ENCODE data around the gene IGHMBP2. TPM values are rescaled to one million over a fixed set of nuclear protein-coding genes. Genes with fewer than 3 reads are reported as not detected.
"Not testable (repeated sequence)": the region's sequence is repeated elsewhere in the genome, so short reads cannot be mapped to it uniquely, and the experiment has no call there.

Gene IGHMBP2
- total RNA-seq, 3 donors from 2014 or later = 9.8 to 18.4 (median 13.6) TPM

GRCh38 chr11:68970921-68971636, 67.4 kb downstream of the IGHMBP2 start:
- H3K36me3 ChIP-seq = no peaks in the 10 kb centered on the region
- no peak for TF ChIP-seq POLR2A (IDR thresholded peaks at IDR 0.05)
- no peak for TF ChIP-seq POLR2AphosphoS5 (IDR thresholded peaks at IDR 0.05)
- TF ChIP-seq CTCF (IDR thresholded peaks at IDR 0.05) = no peak
- H3K27me3 ChIP-seq = no peaks in the 10 kb centered on the region
- intact Hi-C loops (cut with DNase I; ENCODE audit: low total_unique reads) = no loop called here
- DNase-seq (ENCODE audit: low spot score in 2 of 2) = peak in 1 of 2 donors; percentile 22
- no peak overlapping the region for H3K27ac ChIP-seq
- H3K9me3 ChIP-seq = no peaks in the 10 kb centered on the region
- no peaks in the 10 kb centered on the region for H3K4me1 ChIP-seq
- no peak overlapping the region for H3K4me3 ChIP-seq

- no peaks in the 10 kb centered on the region for H3K36me3 ChIP-seq
- H3K9me3 ChIP-seq = no peaks in the 10 kb centered on the region
- intact Hi-C loops (cut with DNase I; ENCODE audit: low total_unique reads) = no loop called here
- no peak overlapping the region for H3K4me3 ChIP-seq
- no peak overlapping the region for H3K27ac ChIP-seq
- TF ChIP-seq POLR2A (IDR thresholded peaks at IDR 0.05) (no peak), POLR2AphosphoS5 (IDR thresholded peaks at IDR 0.05) (no peak), CTCF (IDR thresholded peaks at IDR 0.05) (no peak)
- peak in 1 of 2 donors; percentile 9 for DNase-seq (ENCODE audit: low spot score in 2 of 2)
- no peaks in the 10 kb centered on the region for H3K27me3 ChIP-seq
- no peaks in the 10 kb centered on the region for H3K4me1 ChIP-seq
These were observed 69.5 kb downstream of the IGHMBP2 start for GRCh38 chr11:68973219-68973618.

GRCh38 chr11:68973706-68974105, 70.0 kb downstream of the IGHMBP2 start:
- H3K36me3 ChIP-seq; H3K27me3 ChIP-seq; intact Hi-C loops (cut with DNase I; ENCODE audit: low total_unique reads); H3K27ac ChIP-seq; H3K9me3 ChIP-seq; H3K4me1 ChIP-seq; H3K4me3 ChIP-seq: not testable (repeated sequence)
- DNase-seq (ENCODE audit: low spot score in 2 of 2) = peak in 1 of 2 donors; percentile 15

GRCh38 chr11:68974421-68975194, 70.9 kb downstream of the IGHMBP2 start:
- intact Hi-C loops (cut with DNase I; ENCODE audit: low total_unique reads) = no loop called here
- TF ChIP-seq POLR2A (IDR thresholded peaks at IDR 0.05) = no peak
- TF ChIP-seq CTCF (IDR thresholded peaks at IDR 0.05) = no peak
- TF ChIP-seq POLR2AphosphoS5 (IDR thresholded peaks at IDR 0.05) = no peak
- H3K36me3 ChIP-seq = no peaks in the 10 kb centered on the region
- H3K4me1 ChIP-seq = no peaks in the 10 kb centered on the region
- peak in 1 of 2 donors; percentile 20 for DNase-seq (ENCODE audit: low spot score in 2 of 2)
- no peak overlapping the region for H3K27ac ChIP-seq
- no peak overlapping the region for H3K4me3 ChIP-seq
- H3K9me3 ChIP-seq = no peaks in the 10 kb centered on the region
- H3K27me3 ChIP-seq = no peaks in the 10 kb centered on the region

GRCh38 chr11:68976095-68976494, 72.4 kb downstream of the IGHMBP2 start:
- H3K27ac ChIP-seq = no peak overlapping the region

More at GRCh38 chr11:68976095-68976494, 72.4 kb downstream of the IGHMBP2 start:
- peak in 1 of 2 donors; percentile 24 for DNase-seq (ENCODE audit: low spot score in 2 of 2)
- no peak overlapping the region for H3K4me3 ChIP-seq
- TF ChIP-seq POLR2A (IDR thresholded peaks at IDR 0.05) (no peak), CTCF (IDR thresholded peaks at IDR 0.05) (no peak), POLR2AphosphoS5 (IDR thresholded peaks at IDR 0.05) (no peak)
- H3K36me3 ChIP-seq = no peaks in the 10 kb centered on the region
- no peaks in the 10 kb centered on the region for H3K4me1 ChIP-seq
- intact Hi-C loops (cut with DNase I; ENCODE audit: low total_unique reads) = no loop called here
- no peaks in the 10 kb centered on the region for H3K27me3 ChIP-seq
- no peaks in the 10 kb centered on the region for H3K9me3 ChIP-seq
